ENCODE measurements around the gene DPCD.

- TF ChIP-seq CTCF (IDR thresholded peaks at IDR 0.05) (no peak), POLR2A (IDR thresholded peaks at IDR 0.05) (no peak)
Observed at GRCh38 chr10:101644002-101644401, 55.9 kb downstream of the DPCD start.
